A549 (cell line): Measurements from ENCODE around the gene PLEKHG4B. TPM values are rescaled to one million over a fixed set of nuclear protein-coding genes. Genes with fewer than 3 reads are reported as not detected.

Source experiments
- ATAC-seq, 2 experiments: fragments of 200-7000 bp in 1 of 2; fragments of >200 bp in 1 of 2; cut with Nextera tagmentation in 1 of 2; cut with Tn5 transposase in 1 of 2; 3 replicates each; pipeline versions ENCODE4 v1.8.0 to v1.9.1; 2018 to 2020; ENCODE audit warnings: mild to moderate bottlenecking in 1 of 2, moderate library complexity in 1 of 2
- CTCF ChIA-PET: fragments of 300-600 bp; sonication (Branson Sonifier 250); formaldehyde crosslinking; extraction: SDS; loops from one replicate; lab custom pipeline; 2021; ENCODE audit warnings: antibody characterized with exemption, inconsistent platforms; lab: Yijun Ruan, JAX
- POLR2A ChIA-PET: fragments of 350-600 bp; formaldehyde crosslinking; extraction: SDS; loops from one replicate; lab custom pipeline; 2021; ENCODE audit warnings: antibody characterized with exemption, inconsistent platforms; lab: Yijun Ruan, JAX
- DNase-seq, 2 experiments: peaks; one replicate each; pipeline versions ENCODE4 v3.0.0 to v3.0.0-alpha.2; 2011 to 2016; ENCODE audit warnings: low read depth in 1 of 2, low spot score in 1 of 2
- FAIRE-seq: peaks from 2 replicates; lab custom pipeline; 2011; peaks lifted over from hg19 to GRCh38; lab: Jason Lieb, UNC
- H3K27ac ChIP-seq, 2 experiments: fragments of >200 bp; sonication (Bioruptor Twin); formaldehyde crosslinking; 3 replicates each; pipeline ENCODE4 v1.5.1; 2016 to 2017
- H3K4me1 ChIP-seq: fragments of >200 bp; sonication (Bioruptor Twin); formaldehyde crosslinking; 3 replicates; pipeline ENCODE4 v1.6.1; 2016
- H3K4me2 ChIP-seq: fragments of >200 bp; sonication (Bioruptor Twin); formaldehyde crosslinking; 3 replicates; pipeline ENCODE4 v1.6.1; 2016
- H3K4me3 ChIP-seq: fragments of >200 bp; sonication (Bioruptor Twin); formaldehyde crosslinking; 3 replicates; pipeline ENCODE4 v1.5.1; 2016
- H3K9me3 ChIP-seq: fragments of >200 bp; sonication (Bioruptor Twin); formaldehyde crosslinking; 3 replicates; pipeline ENCODE4 v1.6.1; 2016
- E2F6 ChIP-seq: IDR thresholded peaks from 2 replicates; pipeline ENCODE4 v1.6.1; 2012; ENCODE audit warnings: low read depth, borderline replicate concordance
- EHF ChIP-seq: fragments of 250-450 bp; sonication (Bioruptor Pico); IDR thresholded peaks from 2 replicates; pipeline ENCODE4 v1.5.0; 2020; ENCODE audit warnings: mild to moderate bottlenecking
- EHMT2 ChIP-seq: fragments of 200-600 bp; sonication (generic); IDR thresholded peaks from 2 replicates; pipeline ENCODE4 v1.6.1; 2016; ENCODE audit warnings: antibody characterized with exemption, low read depth, mild to moderate bottlenecking, moderate library complexity
- EP300 ChIP-seq, 2 experiments: fragments of >200 bp; sonication (Bioruptor Twin); formaldehyde crosslinking; IDR thresholded peaks; 2 replicates in 1 of 2; 3 replicates in 1 of 2; pipeline ENCODE4 v1.6.1; 2016 to 2017
- FOSB ChIP-seq: fragments of 250-450 bp; sonication (Bioruptor Pico); IDR thresholded peaks from 2 replicates; pipeline ENCODE4 v1.5.0; 2020; ENCODE audit warnings: mild to moderate bottlenecking, moderate library complexity
- HDAC2 ChIP-seq: fragments of 200-600 bp; sonication (generic); IDR thresholded peaks from 2 replicates; pipeline ENCODE4 v1.6.1; 2016
- HES2 ChIP-seq: fragments of >200 bp; sonication (Bioruptor Twin); formaldehyde crosslinking; IDR thresholded peaks from 2 replicates; pipeline ENCODE4 v1.6.1; 2016
- JUN ChIP-seq, 2 experiments: fragments of >200 bp; sonication (Bioruptor Twin); formaldehyde crosslinking; IDR thresholded peaks; 2 replicates in 1 of 2; 3 replicates in 1 of 2; pipeline ENCODE4 v1.6.1; 2016 to 2017
- JUNB ChIP-seq: fragments of >200 bp; sonication (Bioruptor Twin); formaldehyde crosslinking; IDR thresholded peaks from 2 replicates; pipeline ENCODE4 v1.6.1; 2016
- KDM5A ChIP-seq: fragments of 200-600 bp; sonication (generic); IDR thresholded peaks from 2 replicates; pipeline ENCODE4 v1.6.1; 2016; ENCODE audit warnings: antibody characterized with exemption, mild to moderate bottlenecking
- MAZ ChIP-seq: fragments of 150-350 bp; IDR thresholded peaks from 2 replicates; pipeline ENCODE4 v1.6.1; 2014; ENCODE audit warnings: antibody characterized with exemption, low read depth, low read length, borderline replicate concordance
- MYC ChIP-seq: IDR thresholded peaks from 2 replicates; pipeline ENCODE4 v1.6.1; 2012; ENCODE audit warnings: mild to moderate bottlenecking, inconsistent platforms, low read length, improper control_type of control experiment, borderline replicate concordance
- NR3C1 ChIP-seq: fragments of >200 bp; sonication (Bioruptor Twin); formaldehyde crosslinking; IDR thresholded peaks from 3 replicates; pipeline ENCODE4 v1.6.1; 2017
- POLR2A ChIP-seq: IDR thresholded peaks from 2 replicates; pipeline ENCODE4 v1.6.1; 2012; ENCODE audit warnings: mild to moderate bottlenecking, low read length
- RCOR1 ChIP-seq: fragments of 150-350 bp; IDR thresholded peaks from 2 replicates; pipeline ENCODE4 v1.6.1; 2014; ENCODE audit warnings: antibody characterized with exemption, low read length, low read depth
- RNF2 ChIP-seq: fragments of 200-600 bp; sonication (generic); IDR thresholded peaks from 2 replicates; pipeline ENCODE4 v1.6.1; 2016; ENCODE audit warnings: low read depth, mild to moderate bottlenecking, antibody characterized with exemption, moderate library complexity, borderline replicate concordance
- SMC3 ChIP-seq: fragments of >200 bp; sonication (Bioruptor Twin); formaldehyde crosslinking; IDR thresholded peaks from 3 replicates; pipeline ENCODE4 v1.6.1; 2018; ENCODE audit warnings: inconsistent platforms
- TFCP2L1 ChIP-seq: fragments of 250-450 bp; sonication (Bioruptor Pico); IDR thresholded peaks from 2 replicates; pipeline ENCODE4 v1.5.0; 2021; ENCODE audit warnings: mild to moderate bottlenecking
- TP53 ChIP-seq: fragments of 250-450 bp; sonication (Bioruptor Pico); IDR thresholded peaks from 2 replicates; pipeline ENCODE4 v1.5.0; 2021; ENCODE audit warnings: mild to moderate bottlenecking, moderate library complexity
- USF2 ChIP-seq: fragments of 450-650 bp; IDR thresholded peaks from 2 replicates; pipeline ENCODE4 v1.6.1; 2014; ENCODE audit warnings: antibody characterized with exemption
- ZFP36 ChIP-seq: fragments of 450-650 bp; IDR thresholded peaks from 2 replicates; pipeline ENCODE4 v1.6.1; 2014; ENCODE audit warnings: borderline replicate concordance; ENCODE audit not compliant: partially characterized antibody
- ZSCAN20 ChIP-seq: fragments of 250-450 bp; sonication (Bioruptor Pico); IDR thresholded peaks from 2 replicates; pipeline ENCODE4 v1.8.0; 2022; ENCODE audit warnings: mild to moderate bottlenecking, moderate library complexity
- WGBS: methylation state at CpG from one replicate; pipeline ENCODE4 v1.1.6; 2017; ENCODE audit errors: missing lambda C conversion rate; 5-methylcytosine and 5-hydroxymethylcytosine counted together
- polyA plus RNA-seq, 4 experiments: library from polyadenylated mRNA; depleted of rRNA in 3 of 4; stranded (reverse); fragments of >200 nt; fragmentation: RNase III in 1 of 4; extraction: RNeasy Plus Mini Kit Qiagen cat#74134 plus additional on column Dnase treatment in 1 of 4; gene quantifications; 2 replicates in 3 of 4; 3 replicates in 1 of 4; pipeline ENCODE4 v1.2.3, GENCODE V29; 2011 to 2017
- TF ChIP-seq, protein P1 (sequence below): fragments of >200 bp; sonication (Bioruptor Twin); formaldehyde crosslinking; IDR thresholded peaks from 3 replicates; pipeline ENCODE4 v1.6.1; 2016
- TF ChIP-seq, protein P2 (sequence below): IDR thresholded peaks from 2 replicates; pipeline ENCODE4 v1.6.1; 2012

Gene PLEKHG4B
- polyA plus RNA-seq, 2 of the 4 experiments (the other 2 are of a cell fraction): 0.57 to 0.59 TPM

DNA sequence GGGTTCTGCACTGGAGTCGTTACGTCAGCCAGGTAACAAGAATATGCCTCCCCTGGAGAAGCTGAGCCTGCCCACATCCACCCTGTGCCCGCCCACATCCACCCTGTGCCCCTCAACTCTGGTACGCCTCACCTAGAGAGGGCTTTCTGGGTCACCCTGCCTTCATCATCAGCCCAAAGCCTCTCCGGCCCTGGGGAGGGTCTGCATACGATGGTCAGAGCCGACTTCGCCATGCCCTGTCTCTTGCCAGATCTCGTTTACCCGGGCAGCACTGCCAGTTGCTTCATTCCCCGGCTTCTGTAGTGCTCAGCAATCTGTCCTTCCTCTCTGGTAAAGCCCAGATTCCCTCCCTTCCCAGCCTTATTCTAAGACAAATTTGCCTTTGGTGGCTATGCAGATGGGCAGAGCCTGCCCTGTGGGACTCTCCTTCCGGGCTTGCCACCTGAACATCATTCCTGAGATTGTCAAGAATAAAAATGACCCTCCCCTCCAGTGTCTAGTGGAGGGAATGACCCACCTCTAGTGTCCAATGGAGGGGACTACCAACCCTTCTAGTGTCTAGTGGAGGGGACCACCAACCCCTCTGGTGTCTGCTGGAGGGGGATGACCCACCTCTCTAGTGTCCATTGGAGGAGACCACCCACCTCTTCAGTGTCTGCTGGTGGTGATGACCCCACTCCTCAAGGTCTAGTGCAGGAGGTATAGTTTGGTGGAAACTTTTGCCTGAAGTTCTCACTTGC lies 3.4 kb downstream of the PLEKHG4B start:
- H3K9me3 ChIP-seq: no peaks in the 10 kb centered on the region
- 61% methylated on average over 12 of the region's 12 CpGs for WGBS
- TF ChIP-seq MAZ (no peak), MYC (no peak), ZFP36 (no peak), JUN (IDR thresholded peaks at IDR 0.05) (no peak), KDM5A (no peak), USF2 (no peak), EHF (no peak), ZSCAN20 (CRISPR knock-in tag) (no peak), SMC3 (no peak), TP53 (CRISPR knock-in tag) (no peak), E2F6 (no peak), NR3C1 (no peak), EP300 (IDR thresholded peaks at IDR 0.05) (no peak), EHMT2 (no peak)
- TF ChIP-seq, protein P1, sequence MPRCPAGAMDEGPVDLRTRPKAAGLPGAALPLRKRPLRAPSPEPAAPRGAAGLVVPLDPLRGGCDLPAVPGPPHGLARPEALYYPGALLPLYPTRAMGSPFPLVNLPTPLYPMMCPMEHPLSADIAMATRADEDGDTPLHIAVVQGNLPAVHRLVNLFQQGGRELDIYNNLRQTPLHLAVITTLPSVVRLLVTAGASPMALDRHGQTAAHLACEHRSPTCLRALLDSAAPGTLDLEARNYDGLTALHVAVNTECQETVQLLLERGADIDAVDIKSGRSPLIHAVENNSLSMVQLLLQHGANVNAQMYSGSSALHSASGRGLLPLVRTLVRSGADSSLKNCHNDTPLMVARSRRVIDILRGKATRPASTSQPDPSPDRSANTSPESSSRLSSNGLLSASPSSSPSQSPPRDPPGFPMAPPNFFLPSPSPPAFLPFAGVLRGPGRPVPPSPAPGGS: no peak
- TF ChIP-seq, protein P2, sequence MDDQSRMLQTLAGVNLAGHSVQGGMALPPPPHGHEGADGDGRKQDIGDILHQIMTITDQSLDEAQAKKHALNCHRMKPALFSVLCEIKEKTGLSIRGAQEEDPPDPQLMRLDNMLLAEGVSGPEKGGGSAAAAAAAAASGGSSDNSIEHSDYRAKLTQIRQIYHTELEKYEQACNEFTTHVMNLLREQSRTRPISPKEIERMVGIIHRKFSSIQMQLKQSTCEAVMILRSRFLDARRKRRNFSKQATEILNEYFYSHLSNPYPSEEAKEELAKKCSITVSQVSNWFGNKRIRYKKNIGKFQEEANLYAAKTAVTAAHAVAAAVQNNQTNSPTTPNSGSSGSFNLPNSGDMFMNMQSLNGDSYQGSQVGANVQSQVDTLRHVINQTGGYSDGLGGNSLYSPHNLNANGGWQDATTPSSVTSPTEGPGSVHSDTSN: no peak
- TF ChIP-seq, all 56 proteins: peak for 0
- ChIA-PET POLR2A (no interaction called here), CTCF (interaction anchor here (0.9 kb wide), 1 partner anchor 10 kb away, joined by 3 read pairs; no protein-coding TSS in a partner anchor)
- no peak for ATAC-seq
- 0 out of 3 replicates have a peak, but pooled peaks cover 5% of the 10 kb centered on the region for H3K4me1 ChIP-seq
- H3K27ac ChIP-seq: no peak overlapping the region
- no peak for DNase-seq
- no peak overlapping the region for H3K4me3 ChIP-seq
- H3K4me2 ChIP-seq: no peak overlapping the region
- no peak for FAIRE-seq

DNA sequence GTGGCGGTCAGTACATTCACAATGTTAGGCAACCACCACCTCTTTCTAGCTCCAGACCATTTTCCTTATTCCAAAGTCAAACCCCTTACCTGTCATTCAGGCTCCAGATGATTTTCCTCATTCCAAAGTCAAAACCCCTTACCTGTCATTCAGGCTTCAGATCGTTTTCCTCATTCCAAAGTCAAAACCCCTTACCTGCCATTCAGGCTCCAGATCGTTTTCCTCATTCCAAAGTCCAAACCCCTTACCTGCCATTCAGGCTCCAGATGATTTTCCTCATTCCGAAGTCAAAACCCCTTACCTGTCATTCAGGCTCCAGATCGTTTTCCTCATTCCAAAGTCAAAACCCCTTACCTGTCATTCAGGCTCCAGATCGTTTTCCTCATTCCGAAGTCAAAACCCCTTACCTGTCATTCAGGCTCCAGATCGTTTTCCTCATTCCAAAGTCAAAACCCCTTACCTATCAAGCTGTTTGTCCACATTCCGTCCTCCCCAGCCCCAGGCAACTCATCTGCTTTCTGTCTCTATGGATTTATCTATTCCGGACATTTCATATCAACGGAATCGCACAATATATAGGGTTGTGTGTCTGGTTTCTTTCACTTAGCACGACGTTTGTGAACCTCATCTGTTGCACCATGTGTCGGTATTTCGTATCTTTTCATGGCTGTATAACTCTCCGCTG lies 5.2 kb downstream of the PLEKHG4B start:
- WGBS: 46% methylated on average over 17 of the region's 17 CpGs
- no peak for ATAC-seq
- TF ChIP-seq RCOR1 (no peak), JUN (IDR thresholded peaks at IDR 0.05) (no peak), JUNB (no peak), HES2 (no peak), RNF2 (no peak), TFCP2L1 (CRISPR knock-in tag) (no peak), FOSB (CRISPR knock-in tag) (no peak), NR3C1 (no peak), HDAC2 (no peak), POLR2A (no peak), EP300 (IDR thresholded peaks at IDR 0.05) (no peak)
- TF ChIP-seq, protein P2: no peak
- Histone ChIP-seq H3K4me1 (no peaks in the 10 kb centered on the region), H3K4me3 (no peak overlapping the region), H3K9me3 (no peaks in the 10 kb centered on the region), H3K4me2 (no peak overlapping the region), H3K27ac (no peak overlapping the region)
- ChIA-PET CTCF (no interaction called here), POLR2A (no interaction called here)
- FAIRE-seq: no peak
- no peak for DNase-seq
